Measurements from ENCODE around the gene RESF1.

Gene RESF1

GRCh38 chr12:31974673-31975072 lies 15.5 kb downstream of the RESF1 start:
- no peak for TF ChIP-seq ZFX (IDR thresholded peaks at IDR 0.05; ENCODE audit: borderline replicate concordance)
- TF ChIP-seq CTCF (IDR thresholded peaks at IDR 0.05) = no peak
- no peak overlapping the region for H3K27ac ChIP-seq

- no peak for TF ChIP-seq CTCF (IDR thresholded peaks at IDR 0.05)
- TF ChIP-seq ZFX (IDR thresholded peaks at IDR 0.05; ENCODE audit: borderline replicate concordance) = no peak
- no peak overlapping the region for H3K27ac ChIP-seq
Measured at GRCh38 chr12:31984806-31985591, 25.8 kb downstream of the RESF1 start.

GRCh38 chr12:31985832-31986231 lies 26.6 kb downstream of the RESF1 start:
- no peak overlapping the region for H3K27ac ChIP-seq
- TF ChIP-seq ZFX (IDR thresholded peaks at IDR 0.05; ENCODE audit: borderline replicate concordance) (no peak), CTCF (IDR thresholded peaks at IDR 0.05) (no peak)

- TF ChIP-seq CTCF (IDR thresholded peaks at IDR 0.05) = no peak
- no peak for TF ChIP-seq ZFX (IDR thresholded peaks at IDR 0.05; ENCODE audit: borderline replicate concordance)
- no peak overlapping the region for H3K27ac ChIP-seq
Measured at GRCh38 chr12:31989571-31990362, 30.6 kb downstream of the RESF1 start.

GRCh38 chr12:31991146-31991545 lies 31.9 kb downstream of the RESF1 start:
- no peak overlapping the region for H3K27ac ChIP-seq
- TF ChIP-seq ZFX (IDR thresholded peaks at IDR 0.05; ENCODE audit: borderline replicate concordance) (no peak), CTCF (IDR thresholded peaks at IDR 0.05) (no peak)

- no peak overlapping the region for H3K27ac ChIP-seq
- no peak for TF ChIP-seq CTCF (IDR thresholded peaks at IDR 0.05)
- no peak for TF ChIP-seq ZFX (IDR thresholded peaks at IDR 0.05; ENCODE audit: borderline replicate concordance)
Measured at GRCh38 chr12:31991815-31992214, 32.6 kb downstream of the RESF1 start.

GRCh38 chr12:31999692-32000091 lies 40.5 kb downstream of the RESF1 start:
- TF ChIP-seq CTCF (IDR thresholded peaks at IDR 0.05) (no peak), ZFX (IDR thresholded peaks at IDR 0.05; ENCODE audit: borderline replicate concordance) (no peak)
- no peak overlapping the region for H3K27ac ChIP-seq
